DMS53 (cell line): ENCODE data around the gene PNMA8B.
"Not testable (repeated sequence)": the region's sequence is repeated elsewhere in the genome, so short reads cannot be mapped to it uniquely, and the experiment has no call there.

ENCODE experiments used
- DNase-seq: peaks from one replicate; lab custom pipeline; 2025; lab: John Stamatoyannopoulos, UW

The PNMA8B gene

GRCh38 chr19:46513461-46514236 lies 18.0 kb upstream of the PNMA8B start:
- DNase-seq: peak; percentile 82

- no peak for DNase-seq
These were observed 15.6 kb upstream of the PNMA8B start for GRCh38 chr19:46511237-46511636.

GRCh38 chr19:46508206-46508605 lies 12.5 kb upstream of the PNMA8B start:
- DNase-seq: no peak

- peak; percentile 36 for DNase-seq
These were observed 8.3 kb upstream of the PNMA8B start for GRCh38 chr19:46503848-46504453.

- DNase-seq: no peak
These were observed 7.2 kb upstream of the PNMA8B start for GRCh38 chr19:46502891-46503290.

- DNase-seq: no peak
These were observed 4.0 kb upstream of the PNMA8B start for GRCh38 chr19:46499692-46500091.

GRCh38 chr19:46497773-46498172 lies 2.1 kb upstream of the PNMA8B start:
- DNase-seq: peak; percentile 41

- not testable (repeated sequence) for DNase-seq
These were observed 1.2 kb upstream of the PNMA8B start for GRCh38 chr19:46496886-46497285.

- no peak for DNase-seq
These were observed 637 bp upstream of the PNMA8B start for GRCh38 chr19:46496304-46496703.

GRCh38 chr19:46494941-46495785 lies 504 bp downstream of the PNMA8B start:
- no peak for DNase-seq

GRCh38 chr19:46494146-46494940 lies 1.3 kb downstream of the PNMA8B start:
- DNase-seq: no peak

GRCh38 chr19:46493236-46494145 lies 2.2 kb downstream of the PNMA8B start:
- peak; percentile 51 for DNase-seq

GRCh38 chr19:46492841-46493235 lies 2.8 kb downstream of the PNMA8B start:
- DNase-seq: no peak

- no peak for DNase-seq
These were observed 3.5 kb downstream of the PNMA8B start for GRCh38 chr19:46491975-46492682.

GRCh38 chr19:46490774-46491173 lies 4.9 kb downstream of the PNMA8B start:
- no peak for DNase-seq

GRCh38 chr19:46489445-46490272 lies 6.0 kb downstream of the PNMA8B start:
- peak; percentile 50 for DNase-seq

- DNase-seq: peak; percentile 26
These were observed 7.1 kb downstream of the PNMA8B start for GRCh38 chr19:46488551-46488950.

GRCh38 chr19:46487802-46488445 lies 7.7 kb downstream of the PNMA8B start:
- DNase-seq: peak; percentile 78
